Measurements from ENCODE around the gene CCNL2. TPM values are rescaled to one million over a fixed set of nuclear protein-coding genes. Genes with fewer than 3 reads are reported as not detected.
"Not testable (repeated sequence)": the region's sequence is repeated elsewhere in the genome, so short reads cannot be mapped to it uniquely, and the experiment has no call there.

The CCNL2 gene
- polyA plus RNA-seq (2011; rRNA removed), result 111 TPM in 2 replicates
- polyA plus RNA-seq (2012; cell fraction: cytosol; rRNA removed), result 63.8 and 64.7 TPM in 2 replicates
- 470 and 556 TPM in 2 replicates for polyA plus RNA-seq (2012; cell fraction: nucleus; rRNA removed)
- polyA plus RNA-seq (2017; fragmentation: RNase III; extraction: RNeasy Plus Mini Kit Qiagen cat#74134 plus additional on column Dnase treatment), result 80.3 to 93.3 TPM (median 85.5 TPM) in 3 replicates
- polyA minus RNA-seq (2011; rRNA and poly(A)+ RNA removed), result 32.8 and 37.7 TPM in 2 replicates

DNA sequence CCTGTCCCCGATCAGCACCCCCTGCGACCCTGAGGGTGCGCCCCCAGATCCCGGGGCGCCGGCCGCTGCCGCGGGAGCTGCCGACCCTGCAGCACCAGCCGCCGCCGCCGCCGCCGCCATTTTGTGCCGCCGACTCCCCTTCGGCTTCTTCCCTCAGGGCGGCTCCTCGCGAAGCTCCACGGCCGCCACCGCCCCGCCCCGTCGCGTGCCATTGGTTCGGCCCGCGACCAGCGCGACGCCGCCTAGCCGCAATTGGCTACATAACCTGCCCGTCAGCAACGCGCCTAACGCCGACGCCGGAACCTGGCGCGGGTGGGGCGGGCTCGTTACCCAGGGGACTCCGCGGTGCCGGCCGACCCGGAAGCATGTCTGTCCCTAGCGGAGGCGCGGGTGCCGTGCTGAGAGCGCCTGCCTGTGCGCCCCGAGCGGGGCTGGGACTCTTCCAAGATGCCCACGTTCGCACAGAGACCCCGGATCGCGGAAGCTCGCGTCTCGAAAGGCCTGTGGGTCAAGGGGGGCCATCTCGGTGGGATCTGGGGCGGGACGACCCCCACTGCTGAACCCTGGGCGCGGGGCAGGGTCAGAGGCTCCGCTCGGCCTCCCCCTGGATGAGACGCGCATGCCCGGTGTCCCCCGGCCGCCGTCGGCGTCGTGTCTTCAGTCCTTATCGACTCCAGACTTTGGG, at the start of gene CCNL2:
Gene CCNL2, minus strand, starts transcription at position 149 of the 685 bp plus-strand sequence. Its CDS starts 29 bp downstream, at position 120.
- peak within 1 kb of the TSS; percentile 93 to 99 for H3K27ac ChIP-seq
- H3K4me1 ChIP-seq, result peaks cover 29% of the 10 kb centered on the region
- POLR2A ChIA-PET, result interaction anchor here (0.7 to 1.7 kb wide), 11 partner anchors 8 to 106 kb away, joined by 3 to 20 read pairs (median 3); partner anchors contain the start of gene AURKAIP1
- CTCF ChIA-PET, result interaction anchor here (1.2 to 3.6 kb wide), 6 partner anchors 9 to 106 kb away, joined by 3 to 14 read pairs (median 8); no protein-coding TSS in a partner anchor
- TF ChIP-seq HEYL (CRISPR knock-in tag; IDR thresholded peaks at IDR 0.05), result no peak
- TF ChIP-seq BHLHE40 (IDR thresholded peaks at IDR 0.05; ENCODE audit: low read depth, low read length), result 0 out of 2 replicates have a peak, but pooled peaks have one; percentile 22
- TF ChIP-seq NR3C1 (IDR thresholded peaks at IDR 0.05), result no peak
- peak; percentile 47; the same call in 1 of the 2 replicates for TF ChIP-seq E2F6 (IDR thresholded peaks at IDR 0.05; ENCODE audit: borderline replicate concordance, low read depth)
- TF ChIP-seq RCOR1 (IDR thresholded peaks at IDR 0.05; ENCODE audit: low read depth, low read length), result no peak
- TF ChIP-seq, protein P1, sequence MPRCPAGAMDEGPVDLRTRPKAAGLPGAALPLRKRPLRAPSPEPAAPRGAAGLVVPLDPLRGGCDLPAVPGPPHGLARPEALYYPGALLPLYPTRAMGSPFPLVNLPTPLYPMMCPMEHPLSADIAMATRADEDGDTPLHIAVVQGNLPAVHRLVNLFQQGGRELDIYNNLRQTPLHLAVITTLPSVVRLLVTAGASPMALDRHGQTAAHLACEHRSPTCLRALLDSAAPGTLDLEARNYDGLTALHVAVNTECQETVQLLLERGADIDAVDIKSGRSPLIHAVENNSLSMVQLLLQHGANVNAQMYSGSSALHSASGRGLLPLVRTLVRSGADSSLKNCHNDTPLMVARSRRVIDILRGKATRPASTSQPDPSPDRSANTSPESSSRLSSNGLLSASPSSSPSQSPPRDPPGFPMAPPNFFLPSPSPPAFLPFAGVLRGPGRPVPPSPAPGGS (IDR thresholded peaks at IDR 0.05), result peak; percentile 49; the same call in 1 of the 3 replicates
- peak; percentile 43; the same call in 1 of the 2 replicates for TF ChIP-seq REST (IDR thresholded peaks at IDR 0.05)
- peak; percentile 60 for TF ChIP-seq POLR2A (IDR thresholded peaks at IDR 0.05; ENCODE audit: low read length)
- TF ChIP-seq, protein P2, sequence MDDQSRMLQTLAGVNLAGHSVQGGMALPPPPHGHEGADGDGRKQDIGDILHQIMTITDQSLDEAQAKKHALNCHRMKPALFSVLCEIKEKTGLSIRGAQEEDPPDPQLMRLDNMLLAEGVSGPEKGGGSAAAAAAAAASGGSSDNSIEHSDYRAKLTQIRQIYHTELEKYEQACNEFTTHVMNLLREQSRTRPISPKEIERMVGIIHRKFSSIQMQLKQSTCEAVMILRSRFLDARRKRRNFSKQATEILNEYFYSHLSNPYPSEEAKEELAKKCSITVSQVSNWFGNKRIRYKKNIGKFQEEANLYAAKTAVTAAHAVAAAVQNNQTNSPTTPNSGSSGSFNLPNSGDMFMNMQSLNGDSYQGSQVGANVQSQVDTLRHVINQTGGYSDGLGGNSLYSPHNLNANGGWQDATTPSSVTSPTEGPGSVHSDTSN (IDR thresholded peaks at IDR 0.05), result peak; percentile 96
- peak; percentile 74 for TF ChIP-seq MAX (IDR thresholded peaks at IDR 0.05)
- 0 out of 3 replicates have a peak, but pooled peaks have one; percentile 7 for TF ChIP-seq CTCF (IDR thresholded peaks at IDR 0.05)
- TF ChIP-seq KDM5A (IDR thresholded peaks at IDR 0.05), result peak; percentile 33; the same call in 1 of the 2 replicates
- peak; percentile 58 to 59; a peak in 4 of 5 replicates for TF ChIP-seq JUN (IDR thresholded peaks at IDR 0.05)
- peak; percentile 23; the same call in 1 of the 2 replicates for TF ChIP-seq PHF8 (IDR thresholded peaks at IDR 0.05; ENCODE audit: borderline replicate concordance, low read depth)
- peak within 1 kb of the TSS; percentile 80 for H3K4me2 ChIP-seq
- peak within 1 kb of the TSS; percentile 96 for H3K4me3 ChIP-seq
- DNase-seq (ENCODE audit: low read depth in 1 of 2, low spot score in 1 of 2) (peak; percentile 83 to 97), ATAC-seq (peak; percentile 95 to 96), FAIRE-seq (no peak)
- WGBS (ENCODE audit: missing lambda C conversion rate), result 0% methylated on average over 10 of the region's 86 CpGs
- H3K9me3 ChIP-seq, result no peaks in the 10 kb centered on the region

DNA sequence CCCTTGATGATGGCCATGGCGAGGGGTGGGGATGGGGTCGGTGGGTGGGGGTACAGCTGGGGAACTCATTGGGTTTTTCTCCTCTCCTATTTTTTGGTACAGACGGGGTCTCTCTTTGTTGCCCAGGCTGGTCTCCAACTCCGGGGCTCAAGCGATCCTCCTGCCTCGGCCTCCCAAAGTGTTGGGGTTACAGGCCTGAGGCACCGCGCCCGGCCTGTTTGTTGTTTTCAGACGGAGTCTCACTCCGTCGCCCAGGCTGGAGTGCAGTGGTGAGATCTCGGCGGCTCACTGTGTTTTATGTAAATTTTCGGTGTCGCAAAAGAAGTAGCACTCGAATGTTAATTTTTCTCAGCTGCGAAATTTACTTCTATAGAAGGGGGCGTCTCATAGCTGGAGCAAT, 47.5 kb upstream of the CCNL2 start:
- ATAC-seq; FAIRE-seq; POLR2A ChIA-PET; H3K4me3 ChIP-seq; H3K4me2 ChIP-seq; H3K27ac ChIP-seq; DNase-seq (ENCODE audit: low read depth in 1 of 2, low spot score in 1 of 2); H3K9me3 ChIP-seq; H3K4me1 ChIP-seq; CTCF ChIA-PET: not testable (repeated sequence)
- WGBS (ENCODE audit: missing lambda C conversion rate), result no CpG with 5 or more reads among the region's 19 CpGs
